TTC549 (cell line): ENCODE measurements around the gene RND2.
A peak's percentile ranks its signal among the peaks of the same experiment; 100 is the strongest.
"Not testable (repeated sequence)": the region's sequence is repeated elsewhere in the genome, so short reads cannot be mapped to it uniquely, and the experiment has no call there.

Source experiments
- FAIRE-seq: peaks from 2 replicates; lab custom pipeline; 2012; peaks lifted over from hg19 to GRCh38; lab: Jason Lieb, UNC

RND2 gene, protein sequence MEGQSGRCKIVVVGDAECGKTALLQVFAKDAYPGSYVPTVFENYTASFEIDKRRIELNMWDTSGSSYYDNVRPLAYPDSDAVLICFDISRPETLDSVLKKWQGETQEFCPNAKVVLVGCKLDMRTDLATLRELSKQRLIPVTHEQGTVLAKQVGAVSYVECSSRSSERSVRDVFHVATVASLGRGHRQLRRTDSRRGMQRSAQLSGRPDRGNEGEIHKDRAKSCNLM

GRCh38 chr17:43024407-43025289, at the start of gene RND2:
TSS of gene RND2 (plus strand) at chr17:43025231. CDS start at chr17:43025348, 117 bp downstream.
- no peak for FAIRE-seq

- FAIRE-seq = no peak
Observed at GRCh38 chr17:42975265-42975664, 49.8 kb upstream of the RND2 start.

DNA sequence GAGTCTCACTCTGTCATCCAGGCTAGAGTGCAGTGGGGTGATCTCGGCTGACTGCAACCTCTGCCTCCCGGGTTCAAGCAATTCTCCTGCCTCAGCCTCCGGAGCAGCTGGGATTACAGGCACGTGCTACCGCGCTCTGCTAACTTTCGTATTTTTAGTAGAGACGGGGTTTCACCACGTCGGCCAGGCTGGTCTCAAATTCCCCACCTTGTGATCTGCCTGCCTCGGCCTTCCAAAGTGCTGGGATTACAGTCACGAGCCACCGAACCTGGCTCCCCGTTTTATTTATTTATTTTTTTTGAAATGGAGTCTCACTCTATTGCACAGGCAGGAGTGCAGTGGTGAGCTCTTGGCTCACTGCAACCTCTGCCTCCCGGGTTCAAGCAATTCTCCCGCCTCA, 49.3 kb upstream of the RND2 start:
- FAIRE-seq = not testable (repeated sequence)

GRCh38 chr17:42979511-42980273, 45.3 kb upstream of the RND2 start, which contains the start of gene PTGES3L:
TSS of gene PTGES3L (minus strand) at chr17:42980080. CDS start at chr17:42980053, 27 bp downstream.
- no peak for FAIRE-seq

GRCh38 chr17:42980274-42980765, 44.7 kb upstream of the RND2 start, which contains the start of gene RUNDC1:
TSS of gene RUNDC1 (plus strand) at chr17:42980565. CDS start at chr17:42980577, 12 bp downstream.
- FAIRE-seq = no peak

DNA sequence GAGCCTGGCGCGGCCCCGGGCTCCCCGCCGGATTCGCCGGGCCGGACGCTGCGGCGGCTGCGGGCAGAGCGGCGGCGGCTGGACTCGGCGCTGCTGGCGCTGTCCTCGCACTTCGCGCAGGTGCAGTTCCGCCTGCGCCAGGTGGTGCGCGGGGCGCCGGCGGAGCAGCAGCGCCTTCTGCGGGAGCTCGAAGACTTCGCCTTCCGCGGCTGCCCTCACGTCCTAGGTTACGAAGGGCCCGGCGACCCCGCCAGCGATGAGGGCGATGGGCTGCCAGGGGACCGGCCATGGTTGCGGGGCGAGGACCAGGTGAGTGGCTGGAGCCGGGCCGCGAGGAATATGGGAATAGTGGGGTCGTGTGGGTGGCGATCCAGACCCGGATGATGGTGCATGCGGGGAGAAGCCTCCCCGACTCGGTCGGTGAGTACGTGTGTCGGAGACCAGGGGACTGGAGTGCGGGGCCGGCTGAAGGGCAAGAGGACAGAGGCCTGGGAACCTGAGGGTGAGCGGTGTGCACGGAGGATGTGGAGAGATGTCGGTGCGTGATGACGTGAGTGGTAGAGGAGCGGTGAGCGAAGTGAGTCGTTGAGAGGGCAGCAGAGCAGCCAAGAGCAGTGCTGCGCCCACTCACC, 44.1 kb upstream of the RND2 start:
- FAIRE-seq = no peak

DNA sequence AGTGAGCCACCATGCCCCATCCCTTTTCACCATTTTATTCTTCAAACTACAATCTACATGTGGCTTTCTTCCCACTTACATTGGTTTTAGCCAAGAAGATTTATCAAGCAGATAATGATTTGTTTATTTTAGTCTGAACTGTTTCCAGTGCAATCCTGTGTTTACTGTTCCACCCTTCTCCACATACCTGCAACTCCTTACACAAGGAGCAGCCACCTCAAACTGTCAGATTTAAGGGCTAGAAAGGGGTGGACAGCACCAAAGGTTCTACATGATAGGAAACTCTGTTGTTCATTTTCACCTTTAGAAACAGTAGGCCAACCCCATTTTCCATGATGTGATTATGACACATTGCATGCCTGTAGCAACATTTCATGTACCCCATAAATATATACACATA, 42.8 kb upstream of the RND2 start:
- no peak for FAIRE-seq

GRCh38 chr17:42985225-42985624, 39.8 kb upstream of the RND2 start:
- FAIRE-seq = no peak

GRCh38 chr17:42989141-42989540, 35.9 kb upstream of the RND2 start:
- no peak for FAIRE-seq

- no peak for FAIRE-seq
Observed at GRCh38 chr17:42989726-42990652, 35.0 kb upstream of the RND2 start.

GRCh38 chr17:42991471-42991870, 33.6 kb upstream of the RND2 start:
- FAIRE-seq = no peak

DNA sequence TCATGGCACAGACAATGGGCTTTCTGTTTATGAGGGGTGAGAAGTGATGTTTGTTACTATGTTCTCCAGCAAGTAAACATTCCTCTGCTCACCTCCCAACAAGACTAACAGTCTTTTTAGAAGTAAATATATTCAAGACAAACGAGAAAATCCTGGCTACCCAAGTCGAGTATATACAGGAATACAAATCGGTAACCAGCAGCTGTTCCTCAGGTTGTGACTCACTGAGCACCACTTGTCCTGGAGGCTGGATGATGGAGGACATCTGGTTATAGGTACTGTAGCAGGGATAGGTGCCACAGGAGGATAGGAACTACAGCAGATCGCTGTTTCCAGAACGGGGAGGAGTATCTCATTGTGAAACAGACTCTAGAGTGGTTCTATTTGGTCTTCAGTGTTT, 32.2 kb upstream of the RND2 start:
- FAIRE-seq = no peak

GRCh38 chr17:42993913-42994312, 31.1 kb upstream of the RND2 start:
- FAIRE-seq = not testable (repeated sequence)

DNA sequence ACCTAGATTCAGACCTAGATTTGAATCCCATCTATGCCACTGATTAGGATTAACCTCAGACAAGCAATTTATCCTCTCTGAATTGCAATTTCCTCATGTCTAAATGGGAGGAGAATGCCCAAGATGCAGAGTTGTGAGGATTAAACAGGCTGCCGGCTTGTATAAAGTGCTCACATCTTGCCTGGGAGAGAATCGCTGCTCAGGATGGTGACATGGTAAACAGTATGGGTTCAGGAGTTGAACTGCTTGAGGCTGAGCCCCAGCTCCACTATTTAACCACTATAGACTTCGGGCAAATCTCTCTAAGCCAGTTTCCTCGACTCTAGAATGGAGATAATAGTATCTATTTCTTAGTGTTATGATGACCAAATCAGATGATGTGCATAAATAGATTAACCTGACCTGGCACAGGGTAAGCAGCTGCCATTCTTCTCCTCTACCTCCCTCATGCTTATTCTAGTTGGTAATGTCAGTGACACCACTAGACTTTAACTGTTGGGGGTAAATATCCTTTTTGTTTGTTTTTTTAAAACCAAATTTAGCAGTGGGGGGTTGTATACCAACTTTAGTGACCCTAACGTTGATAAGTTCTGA, 27.5 kb upstream of the RND2 start:
- FAIRE-seq = no peak

DNA sequence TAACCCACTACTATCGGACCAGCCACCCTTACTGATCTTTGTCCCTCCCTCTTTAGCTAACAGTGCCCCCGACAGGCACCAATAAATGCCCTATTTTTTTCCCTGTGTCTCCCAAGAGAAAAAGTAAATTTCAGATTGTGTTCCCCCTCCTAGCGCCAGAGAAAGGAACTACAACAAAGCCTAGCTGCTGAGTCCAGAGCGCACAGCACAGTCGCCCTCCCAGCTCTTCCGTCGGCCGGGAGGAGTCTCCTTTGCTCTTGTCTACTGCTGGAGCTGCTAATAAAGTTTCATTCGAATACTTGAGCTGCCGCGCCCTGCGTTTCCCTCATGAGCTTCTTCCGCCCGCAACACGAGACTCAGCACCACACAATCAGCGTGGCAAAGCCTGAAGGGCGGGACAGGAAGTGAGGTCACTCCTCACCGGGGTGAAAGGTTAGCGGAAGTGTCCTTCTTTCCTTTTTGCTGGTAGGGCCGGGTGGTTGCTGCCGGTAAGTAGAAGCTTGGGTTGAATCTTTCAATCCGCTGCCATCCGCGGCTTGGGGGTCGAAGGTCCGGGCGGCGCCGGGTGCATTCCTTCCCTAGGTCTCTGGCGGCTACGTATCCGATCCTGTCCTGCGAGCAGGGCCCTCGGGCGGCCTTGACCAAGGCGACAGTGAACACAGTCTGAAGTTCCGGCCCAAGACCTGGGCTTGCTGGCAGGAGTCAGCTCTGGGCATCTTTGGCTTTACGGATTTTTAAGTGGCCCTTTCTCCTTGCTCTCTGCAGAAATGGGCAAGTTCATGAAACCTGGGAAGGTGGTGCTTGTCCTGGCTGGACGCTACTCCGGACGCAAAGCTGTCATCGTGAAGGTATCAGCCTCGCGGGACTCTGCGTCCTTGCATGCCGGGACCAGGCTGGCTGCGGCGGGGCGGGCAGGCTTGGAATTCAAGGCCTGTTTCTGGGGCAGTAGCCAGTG, 26.8 kb upstream of the RND2 start, which contains the start of gene RPL27:
Gene RPL27 (plus strand): TSS at position 436 of the 955 bp plus-strand sequence. CDS start 332 bp downstream, at position 768.
- FAIRE-seq = peak; percentile 97

- no peak for FAIRE-seq
Observed at GRCh38 chr17:42999003-42999525, 26.0 kb upstream of the RND2 start.

DNA sequence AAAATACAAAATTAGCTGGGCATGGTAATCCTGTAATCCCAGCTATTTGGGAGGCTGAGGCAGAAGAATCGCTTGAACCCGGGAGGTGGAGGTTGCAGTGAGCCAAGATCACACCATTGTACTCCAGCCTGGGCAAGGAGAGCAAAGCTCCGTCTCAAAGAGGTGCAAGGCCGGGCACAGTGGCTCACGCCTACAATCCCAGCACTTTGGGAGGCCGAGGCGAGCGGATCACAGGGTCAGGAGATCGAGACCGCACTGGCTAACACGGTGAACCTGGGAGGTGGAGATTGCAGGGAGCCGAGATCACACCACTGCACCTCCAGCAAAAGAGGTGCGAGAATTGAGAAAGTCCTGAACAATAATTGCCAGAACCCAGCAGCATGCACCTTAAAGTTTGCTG, 24.1 kb upstream of the RND2 start:
- not testable (repeated sequence) for FAIRE-seq

DNA sequence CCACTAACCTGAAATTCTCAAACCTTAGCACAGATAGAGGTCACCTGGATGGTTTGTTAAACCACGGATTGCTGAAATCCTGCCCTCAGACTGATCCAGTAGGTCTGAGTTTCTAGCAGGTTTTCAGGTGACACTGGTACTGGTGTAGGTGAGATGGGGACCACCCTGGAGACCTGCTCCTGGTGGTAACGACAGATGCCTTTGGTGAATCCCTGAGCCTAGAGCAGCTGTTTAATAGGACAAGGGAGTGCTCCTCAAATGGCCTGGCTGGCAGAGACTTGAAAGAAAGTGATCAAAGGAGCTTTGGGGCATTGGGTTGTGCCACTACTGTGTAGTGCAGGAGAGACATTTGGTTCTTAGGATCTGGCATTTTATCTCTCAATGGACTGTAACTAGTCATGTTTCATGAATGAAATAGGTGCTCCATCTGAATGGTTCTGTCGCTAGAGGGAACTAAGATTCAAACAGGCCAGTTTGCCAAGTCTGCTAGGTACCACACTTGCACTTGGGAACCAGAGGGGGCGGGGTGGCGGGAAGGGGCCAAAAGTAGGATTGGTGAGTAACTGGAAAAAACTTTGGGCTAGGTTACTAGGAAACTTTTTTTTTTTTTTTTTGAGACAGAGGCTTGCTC, 21.4 kb upstream of the RND2 start:
- FAIRE-seq = no peak
